ENCODE results near the gene ARFGEF3. TPM values are rescaled to one million over a fixed set of nuclear protein-coding genes. Genes with fewer than 3 reads are reported as not detected.

Gene ARFGEF3
- total and polyA plus RNA-seq, 11 donors = 0.58 to 11.9 (median 2.5) TPM

DNA sequence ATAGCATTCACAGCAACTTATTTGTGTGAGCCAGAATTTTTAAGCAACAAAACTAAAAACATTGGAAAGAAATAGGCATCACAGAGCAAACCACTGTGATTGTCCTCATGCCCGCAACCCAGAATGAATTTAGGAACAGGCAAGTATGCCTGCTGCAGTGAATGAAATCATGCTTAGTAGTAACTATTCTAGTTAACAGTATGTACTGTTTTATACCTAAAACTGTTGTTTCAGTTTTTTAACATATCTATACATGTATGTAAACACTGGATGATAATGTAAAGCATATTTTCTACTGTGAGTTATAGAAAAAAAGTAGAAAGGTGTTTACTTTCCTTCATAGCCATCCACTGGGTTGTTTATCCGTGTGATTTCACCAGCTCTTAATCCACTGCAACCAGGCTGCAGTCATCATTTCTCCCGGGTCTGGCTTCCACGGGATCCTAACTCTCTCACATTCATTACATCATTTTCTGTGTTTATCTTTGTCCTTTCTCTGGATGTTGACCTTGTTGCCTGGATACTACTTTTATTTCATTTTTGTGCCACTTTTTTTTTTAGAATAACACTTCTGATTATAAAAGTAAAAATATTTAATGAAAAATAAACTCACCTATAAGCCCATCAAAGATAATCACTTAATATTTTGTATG, 3.6 kb upstream of the ARFGEF3 start:
- Histone ChIP-seq H3K27ac (no peak overlapping the region), H3K27me3 (peaks cover 0 to 37% (median 0%) of the 10 kb centered on the region in 9 donors)

DNA sequence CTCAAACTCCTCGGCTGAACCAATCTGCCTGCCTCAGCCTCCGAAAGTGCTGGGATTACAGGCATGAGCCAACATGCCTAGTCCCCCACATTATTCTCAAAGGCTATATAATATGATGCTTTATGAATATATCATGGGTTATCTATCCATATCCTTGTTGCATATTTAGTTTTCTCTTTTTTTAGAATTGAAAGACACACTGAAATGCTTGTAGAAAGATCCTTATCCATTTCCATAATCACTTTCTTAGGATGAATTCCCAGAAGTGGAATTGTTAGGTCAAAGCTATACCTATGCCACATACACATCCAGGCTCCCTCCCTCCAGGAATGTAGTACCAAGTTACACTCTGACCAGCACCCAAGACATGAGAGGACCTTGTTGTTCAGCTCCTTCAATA, 2.5 kb upstream of the ARFGEF3 start:
- Histone ChIP-seq H3K4me3 (no peak overlapping the region), H3K4me1 (peaks cover 0 to 22% (median 13%) of the 10 kb centered on the region in 12 donors), H3K27me3 (peaks cover 0 to 46% (median 0%) of the 10 kb centered on the region in 9 donors), H3K9me3 (no peaks in the 10 kb centered on the region), H3K27ac (no peak overlapping the region), H3K36me3 (no peaks in the 10 kb centered on the region)
- DNase-seq = no peak
- TF ChIP-seq POLR2A (IDR thresholded peaks at IDR 0.05) = no peak
- TF ChIP-seq, protein P1, sequence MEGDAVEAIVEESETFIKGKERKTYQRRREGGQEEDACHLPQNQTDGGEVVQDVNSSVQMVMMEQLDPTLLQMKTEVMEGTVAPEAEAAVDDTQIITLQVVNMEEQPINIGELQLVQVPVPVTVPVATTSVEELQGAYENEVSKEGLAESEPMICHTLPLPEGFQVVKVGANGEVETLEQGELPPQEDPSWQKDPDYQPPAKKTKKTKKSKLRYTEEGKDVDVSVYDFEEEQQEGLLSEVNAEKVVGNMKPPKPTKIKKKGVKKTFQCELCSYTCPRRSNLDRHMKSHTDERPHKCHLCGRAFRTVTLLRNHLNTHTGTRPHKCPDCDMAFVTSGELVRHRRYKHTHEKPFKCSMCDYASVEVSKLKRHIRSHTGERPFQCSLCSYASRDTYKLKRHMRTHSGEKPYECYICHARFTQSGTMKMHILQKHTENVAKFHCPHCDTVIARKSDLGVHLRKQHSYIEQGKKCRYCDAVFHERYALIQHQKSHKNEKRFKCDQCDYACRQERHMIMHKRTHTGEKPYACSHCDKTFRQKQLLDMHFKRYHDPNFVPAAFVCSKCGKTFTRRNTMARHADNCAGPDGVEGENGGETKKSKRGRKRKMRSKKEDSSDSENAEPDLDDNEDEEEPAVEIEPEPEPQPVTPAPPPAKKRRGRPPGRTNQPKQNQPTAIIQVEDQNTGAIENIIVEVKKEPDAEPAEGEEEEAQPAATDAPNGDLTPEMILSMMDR (IDR thresholded peaks at IDR 0.05) = no peak
- WGBS, 4 donors = 89 to 96% (median 91%) methylated on average over 2 of the region's 2 CpGs
- ATAC-seq = no peak
- intact Hi-C loops (cut with DNase I) = no loop called here

More for the DNA sequence above, 3.6 kb upstream of the ARFGEF3 start:
- WGBS, 4 donors = 39 to 41% (median 40%) methylated on average over 4 of the region's 4 CpGs
- Histone ChIP-seq H3K4me1 (peaks cover 0 to 22% (median 13%) of the 10 kb centered on the region in 12 donors), H3K9me3 (peaks cover 0 to 9% (median under 1%) of the 10 kb centered on the region in 12 donors), H3K36me3 (no peaks in the 10 kb centered on the region), H3K4me3 (no peak overlapping the region)
- ATAC-seq (peak in 1 of 4 donors; percentile 31), DNase-seq (no peak)
- TF ChIP-seq, protein P1 (IDR thresholded peaks at IDR 0.05) = no peak
- TF ChIP-seq POLR2A (IDR thresholded peaks at IDR 0.05) = no peak
- intact Hi-C loops (cut with DNase I) = no loop called here

DNA sequence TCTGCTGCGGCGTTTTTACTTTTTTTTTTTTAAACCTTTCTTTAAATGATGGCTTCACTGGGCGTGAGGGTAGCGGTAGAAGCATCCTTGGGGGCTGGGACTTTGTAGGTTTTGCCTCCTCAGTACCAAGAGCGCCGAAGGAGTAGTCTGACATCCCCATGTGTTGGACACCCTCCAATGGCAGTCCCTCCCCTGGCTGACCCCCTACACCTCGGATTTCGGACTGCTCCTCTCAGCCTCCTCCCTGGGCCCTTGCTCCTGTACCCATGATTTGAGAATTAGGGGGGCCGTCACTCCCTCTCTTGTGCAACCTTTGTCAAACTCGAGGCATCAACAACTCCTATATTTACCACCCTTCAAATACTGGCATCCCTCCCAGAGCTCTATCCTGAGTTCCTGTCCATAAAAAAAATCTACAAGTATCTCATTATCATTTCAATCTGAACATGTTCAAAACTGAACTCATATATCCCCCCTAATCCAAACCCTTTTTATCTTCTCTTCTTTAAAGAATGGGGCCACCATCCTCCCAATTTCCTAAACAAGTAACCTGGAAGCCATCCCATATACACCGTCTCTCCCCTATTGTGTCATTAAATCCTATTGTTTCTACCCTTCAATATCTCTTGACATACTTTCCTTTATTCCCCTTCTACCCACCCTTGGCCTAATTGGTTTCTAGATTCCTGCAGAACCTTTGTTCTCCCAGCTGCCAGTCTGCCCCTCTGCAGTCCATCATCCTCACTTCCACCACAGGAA, 1.2 kb upstream of the ARFGEF3 start:
- no peak overlapping the region for H3K27ac ChIP-seq
- 73 to 79% (median 76%) methylated on average over 11 of the region's 11 CpGs for WGBS, 4 donors

DNA sequence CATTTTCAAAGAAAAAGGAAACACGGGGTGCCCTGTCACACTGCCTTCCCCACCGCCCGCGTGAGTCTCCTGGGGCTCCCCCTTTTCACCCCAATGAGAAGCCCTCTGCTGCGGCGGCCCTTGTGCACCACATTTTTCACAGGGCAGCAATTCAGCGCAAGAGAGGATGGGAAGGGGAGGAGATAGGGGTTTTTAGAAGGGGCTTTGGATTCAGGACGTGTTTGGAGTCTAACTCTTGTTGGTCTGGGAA, 726 bp upstream of the ARFGEF3 start:
- no peak for TF ChIP-seq POLR2A (IDR thresholded peaks at IDR 0.05)
- TF ChIP-seq, protein P1 (IDR thresholded peaks at IDR 0.05) = no peak
- peak overlapping the region in 11 of 12 donors; percentile 42 to 83 (median 71) for H3K4me3 ChIP-seq
- no peaks in the 10 kb centered on the region for H3K9me3 ChIP-seq
- DNase-seq = no peak
- intact Hi-C loops (cut with DNase I) = no loop called here
- H3K27me3 ChIP-seq = peaks cover 0 to 46% (median 0%) of the 10 kb centered on the region in 9 donors
- 18 to 37% (median 31%) methylated on average over 8 of the region's 8 CpGs for WGBS, 4 donors
- H3K36me3 ChIP-seq = no peaks in the 10 kb centered on the region
- peak overlapping the region in 4 of 12 donors; percentile 20 to 69 (median 48) for H3K27ac ChIP-seq
- peaks cover 0 to 22% (median 13%) of the 10 kb centered on the region in 12 donors for H3K4me1 ChIP-seq
- no peak for ATAC-seq

More for the DNA sequence above, 1.2 kb upstream of the ARFGEF3 start:
- H3K4me3 ChIP-seq = peak overlapping the region in 6 of 12 donors; percentile 42 to 83 (median 72)
- peaks cover 0 to 46% (median 0%) of the 10 kb centered on the region in 9 donors for H3K27me3 ChIP-seq
- no peaks in the 10 kb centered on the region for H3K36me3 ChIP-seq
- TF ChIP-seq, protein P1 (IDR thresholded peaks at IDR 0.05) = no peak
- TF ChIP-seq POLR2A (IDR thresholded peaks at IDR 0.05) = no peak
- intact Hi-C loops (cut with DNase I) = no loop called here
- no peak for ATAC-seq
- H3K9me3 ChIP-seq = no peaks in the 10 kb centered on the region
- DNase-seq = no peak
- peaks cover 0 to 22% (median 13%) of the 10 kb centered on the region in 12 donors for H3K4me1 ChIP-seq

All from heart left ventricle (tissue), 16 donors.